Nephron (organoid): ENCODE measurements around the gene C16orf46.

Experiments
- H3K27ac Mint-ChIP-seq, 3 experiments: 2 replicates each; pipeline ENCODE4 v1.8.0; 2020; ENCODE audit warnings: mixed read lengths in 3 of 3, mild to moderate bottlenecking in 2 of 3, moderate library complexity in 1 of 3
- H3K27me3 Mint-ChIP-seq: 2 replicates; pipeline ENCODE4 v1.8.0; 2021; ENCODE audit warnings: low read depth, mild to moderate bottlenecking, moderate library complexity, mixed read lengths
- H3K36me3 Mint-ChIP-seq: 2 replicates; pipeline ENCODE4 v1.8.0; 2020; ENCODE audit warnings: low read depth, mixed read lengths
- H3K4me1 Mint-ChIP-seq: 2 replicates; pipeline ENCODE4 v1.8.0; 2020; ENCODE audit warnings: mixed read lengths
- H3K4me3 Mint-ChIP-seq, 3 experiments: 2 replicates each; pipeline ENCODE4 v1.8.0; 2020; ENCODE audit warnings: mild to moderate bottlenecking in 3 of 3, mixed read lengths in 3 of 3, moderate library complexity in 2 of 3
- H3K9me3 Mint-ChIP-seq: 2 replicates; pipeline ENCODE4 v1.8.0; 2020; ENCODE audit warnings: mixed read lengths
- TF ChIP-seq, protein P1 (sequence below), 3 experiments: fragments of 200-600 bp; sonication (generic); IDR thresholded peaks; one replicate each; pipeline ENCODE4 v1.5.0; 2021; ENCODE audit warnings: antibody characterized with exemption in 3 of 3; ENCODE audit not compliant: unreplicated experiment in 3 of 3

The C16orf46 gene

GRCh38 chr16:81040131-81040530, 36.9 kb downstream of the C16orf46 start:
- TF ChIP-seq, protein P1, sequence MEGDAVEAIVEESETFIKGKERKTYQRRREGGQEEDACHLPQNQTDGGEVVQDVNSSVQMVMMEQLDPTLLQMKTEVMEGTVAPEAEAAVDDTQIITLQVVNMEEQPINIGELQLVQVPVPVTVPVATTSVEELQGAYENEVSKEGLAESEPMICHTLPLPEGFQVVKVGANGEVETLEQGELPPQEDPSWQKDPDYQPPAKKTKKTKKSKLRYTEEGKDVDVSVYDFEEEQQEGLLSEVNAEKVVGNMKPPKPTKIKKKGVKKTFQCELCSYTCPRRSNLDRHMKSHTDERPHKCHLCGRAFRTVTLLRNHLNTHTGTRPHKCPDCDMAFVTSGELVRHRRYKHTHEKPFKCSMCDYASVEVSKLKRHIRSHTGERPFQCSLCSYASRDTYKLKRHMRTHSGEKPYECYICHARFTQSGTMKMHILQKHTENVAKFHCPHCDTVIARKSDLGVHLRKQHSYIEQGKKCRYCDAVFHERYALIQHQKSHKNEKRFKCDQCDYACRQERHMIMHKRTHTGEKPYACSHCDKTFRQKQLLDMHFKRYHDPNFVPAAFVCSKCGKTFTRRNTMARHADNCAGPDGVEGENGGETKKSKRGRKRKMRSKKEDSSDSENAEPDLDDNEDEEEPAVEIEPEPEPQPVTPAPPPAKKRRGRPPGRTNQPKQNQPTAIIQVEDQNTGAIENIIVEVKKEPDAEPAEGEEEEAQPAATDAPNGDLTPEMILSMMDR (IDR thresholded peaks at IDR 0.05; ENCODE audit: unreplicated experiment in 3 of 3): no peak
- Mint-ChIP-seq H3K27ac (peak overlapping the region in 1 of 3 experiments; percentile 29), H3K4me1 (peaks cover 22% of the 10 kb centered on the region)

GRCh38 chr16:81036751-81037350, 40.2 kb downstream of the C16orf46 start:
- peak overlapping the region; percentile 89 to 92 (median 91) for H3K4me3 Mint-ChIP-seq
- peaks cover 39% of the 10 kb centered on the region for H3K36me3 Mint-ChIP-seq
- H3K27me3 Mint-ChIP-seq: no peaks in the 10 kb centered on the region
- no peaks in the 10 kb centered on the region for H3K9me3 Mint-ChIP-seq
- TF ChIP-seq, protein P1 (IDR thresholded peaks at IDR 0.05; ENCODE audit: unreplicated experiment in 3 of 3): no peak
- peaks cover 22% of the 10 kb centered on the region for H3K4me1 Mint-ChIP-seq
- H3K27ac Mint-ChIP-seq: peak overlapping the region; percentile 40 to 90 (median 78)

More at GRCh38 chr16:81040131-81040530, 36.9 kb downstream of the C16orf46 start:
- Mint-ChIP-seq H3K36me3 (peaks cover 65% of the 10 kb centered on the region), H3K27me3 (no peaks in the 10 kb centered on the region), H3K9me3 (no peaks in the 10 kb centered on the region), H3K4me3 (peak overlapping the region; percentile 8 to 59 (median 30))

DNA sequence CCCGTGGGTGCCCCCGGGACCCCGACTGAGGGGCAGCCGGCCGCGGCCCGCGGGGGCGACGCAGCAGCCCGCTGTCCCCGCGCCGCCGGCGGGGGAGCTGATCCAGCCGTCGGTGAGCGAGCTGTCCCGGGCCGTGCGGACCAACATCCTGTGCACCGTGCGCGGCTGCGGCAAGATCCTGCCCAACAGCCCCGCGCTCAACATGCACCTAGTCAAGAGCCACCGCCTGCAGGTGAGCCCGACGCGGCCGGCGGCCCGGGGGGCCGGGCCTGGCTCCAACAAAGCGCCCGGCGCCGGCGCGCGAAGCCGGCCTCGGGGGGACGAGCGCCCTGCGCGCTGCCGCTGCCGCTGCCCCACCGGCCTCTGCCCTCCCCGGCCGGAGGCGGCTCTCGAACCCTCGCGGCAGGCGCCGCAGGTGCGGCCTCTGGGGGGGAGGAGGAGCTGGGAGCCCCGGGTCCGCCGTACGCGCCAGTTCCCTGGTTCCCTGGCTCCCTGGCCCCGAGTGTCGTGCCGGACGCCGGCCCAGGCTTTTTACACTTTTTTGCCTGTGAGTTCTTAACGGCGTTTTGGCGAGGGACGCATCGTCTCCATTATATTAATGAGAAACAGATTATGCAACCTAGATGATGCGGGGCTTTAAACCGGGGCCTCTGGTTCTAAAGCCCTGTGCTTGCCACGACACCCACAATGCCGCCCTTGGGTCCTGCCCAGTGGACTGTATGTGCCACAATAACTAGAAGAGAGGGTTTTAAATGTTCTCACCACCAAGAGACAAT, 40.9 kb downstream of the C16orf46 start:
- Mint-ChIP-seq H3K9me3 (no peaks in the 10 kb centered on the region), H3K27ac (peak overlapping the region; percentile 40 to 90 (median 78)), H3K4me3 (peak overlapping the region; percentile 89 to 92 (median 91)), H3K4me1 (peaks cover 22% of the 10 kb centered on the region), H3K36me3 (peaks cover 40% of the 10 kb centered on the region), H3K27me3 (no peaks in the 10 kb centered on the region)
- TF ChIP-seq, protein P1 (IDR thresholded peaks at IDR 0.05; ENCODE audit: unreplicated experiment in 3 of 3): no peak

GRCh38 chr16:81035398-81035974, 41.6 kb downstream of the C16orf46 start, which contains the start of gene ATMIN:
ATMIN (plus strand) TSS chr16:81035842; CDS start chr16:81035871, 29 bp downstream.
- H3K4me3 Mint-ChIP-seq: peak within 1 kb of the TSS; percentile 89 to 92 (median 91)
- TF ChIP-seq, protein P1 (IDR thresholded peaks at IDR 0.05; ENCODE audit: unreplicated experiment in 3 of 3): peak; percentile 99 to 100 (median 99)
- no peaks in the 10 kb centered on the region for H3K27me3 Mint-ChIP-seq
- H3K4me1 Mint-ChIP-seq: peaks cover 22% of the 10 kb centered on the region
- H3K27ac Mint-ChIP-seq: peak within 1 kb of the TSS; percentile 40 to 90 (median 78)
- H3K36me3 Mint-ChIP-seq: peaks cover 36% of the 10 kb centered on the region
- no peaks in the 10 kb centered on the region for H3K9me3 Mint-ChIP-seq

DNA sequence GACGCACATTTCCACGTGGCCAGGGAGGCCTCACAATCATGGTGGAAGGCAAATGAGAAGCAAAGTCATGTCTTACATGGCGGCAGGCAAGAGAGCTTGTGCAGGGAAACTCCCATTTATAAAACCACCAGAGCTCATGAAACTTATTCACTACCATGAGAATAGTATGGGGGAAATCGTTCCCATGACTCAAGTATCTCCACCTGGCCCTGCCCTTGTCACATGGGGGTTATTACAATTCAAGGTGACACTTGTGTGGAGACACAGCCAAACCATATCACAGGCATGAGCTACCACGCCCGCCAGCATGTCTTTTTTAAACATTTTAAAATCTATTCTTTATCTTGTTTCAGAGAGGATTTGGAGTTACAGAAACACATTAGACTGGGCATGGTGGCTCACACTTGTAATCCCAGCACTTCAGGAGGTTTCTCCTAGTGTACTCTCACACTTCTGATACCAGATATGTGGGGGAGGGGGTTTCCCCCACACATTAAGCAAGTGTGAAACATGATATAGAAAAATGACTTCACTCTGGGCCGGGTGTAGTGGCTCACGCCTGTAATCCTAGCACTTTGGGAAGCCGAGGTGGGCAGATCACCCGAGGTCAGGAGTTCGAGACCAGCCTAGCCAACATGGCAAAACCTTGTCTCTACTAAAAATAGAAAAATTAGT, 47.0 kb downstream of the C16orf46 start:
- Mint-ChIP-seq H3K4me3 (no peak overlapping the region), H3K27ac (no peak overlapping the region), H3K27me3 (no peaks in the 10 kb centered on the region), H3K4me1 (no peaks in the 10 kb centered on the region), H3K36me3 (peaks cover 28% of the 10 kb centered on the region), H3K9me3 (no peaks in the 10 kb centered on the region)
- TF ChIP-seq, protein P1 (IDR thresholded peaks at IDR 0.05; ENCODE audit: unreplicated experiment in 3 of 3): no peak
